ENCODE measurements around the gene WFIKKN2.
"Not testable (repeated sequence)": the region's sequence is repeated elsewhere in the genome, so short reads cannot be mapped to it uniquely, and the experiment has no call there.

WFIKKN2 gene, protein sequence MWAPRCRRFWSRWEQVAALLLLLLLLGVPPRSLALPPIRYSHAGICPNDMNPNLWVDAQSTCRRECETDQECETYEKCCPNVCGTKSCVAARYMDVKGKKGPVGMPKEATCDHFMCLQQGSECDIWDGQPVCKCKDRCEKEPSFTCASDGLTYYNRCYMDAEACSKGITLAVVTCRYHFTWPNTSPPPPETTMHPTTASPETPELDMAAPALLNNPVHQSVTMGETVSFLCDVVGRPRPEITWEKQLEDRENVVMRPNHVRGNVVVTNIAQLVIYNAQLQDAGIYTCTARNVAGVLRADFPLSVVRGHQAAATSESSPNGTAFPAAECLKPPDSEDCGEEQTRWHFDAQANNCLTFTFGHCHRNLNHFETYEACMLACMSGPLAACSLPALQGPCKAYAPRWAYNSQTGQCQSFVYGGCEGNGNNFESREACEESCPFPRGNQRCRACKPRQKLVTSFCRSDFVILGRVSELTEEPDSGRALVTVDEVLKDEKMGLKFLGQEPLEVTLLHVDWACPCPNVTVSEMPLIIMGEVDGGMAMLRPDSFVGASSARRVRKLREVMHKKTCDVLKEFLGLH

DNA sequence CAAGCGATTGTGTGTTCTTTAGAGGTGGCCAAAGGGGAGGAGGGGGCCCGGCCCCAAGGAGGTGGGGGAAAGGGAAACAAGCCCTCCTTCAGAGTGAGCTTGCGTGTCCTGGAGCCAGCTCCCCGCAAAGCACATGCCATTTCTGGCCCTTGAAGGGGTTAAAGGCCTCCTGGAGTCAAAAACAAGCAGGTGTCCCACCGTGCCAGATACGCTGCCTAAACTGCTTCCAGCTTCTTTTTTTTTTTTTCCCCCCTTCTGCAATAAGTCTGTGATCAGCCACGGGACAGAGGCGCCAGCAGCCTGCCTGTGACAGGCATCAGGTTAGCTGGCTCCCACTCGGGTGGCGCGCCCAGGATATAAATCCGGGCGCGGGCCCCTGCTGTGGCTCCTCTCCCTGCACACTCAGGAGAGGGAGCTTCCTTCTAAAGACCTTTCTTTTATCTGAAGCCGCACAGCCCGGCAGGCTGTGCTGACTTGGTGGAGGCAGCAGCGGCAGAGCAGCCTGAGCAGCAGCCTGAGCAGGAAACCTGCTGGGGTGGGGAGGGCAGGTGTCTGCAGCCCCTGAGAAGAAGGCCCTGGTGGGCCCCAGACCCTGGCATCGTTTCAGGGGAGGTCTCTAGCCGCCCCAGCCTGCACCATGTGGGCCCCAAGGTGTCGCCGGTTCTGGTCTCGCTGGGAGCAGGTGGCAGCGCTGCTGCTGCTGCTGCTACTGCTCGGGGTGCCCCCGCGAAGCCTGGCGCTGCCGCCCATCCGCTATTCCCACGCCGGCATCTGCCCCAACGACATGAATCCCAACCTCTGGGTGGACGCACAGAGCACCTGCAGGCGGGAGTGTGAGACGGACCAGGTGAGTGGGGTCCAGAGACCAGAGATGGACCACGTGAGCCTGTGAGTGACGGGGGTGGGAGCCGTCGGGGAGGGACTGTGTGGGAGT, at the start of gene WFIKKN2:
TSS of gene WFIKKN2 (plus strand) at position 286 of the 934 bp plus-strand sequence. CDS start at position 638, 352 bp downstream.
- DNase-seq, result no peak

DNA sequence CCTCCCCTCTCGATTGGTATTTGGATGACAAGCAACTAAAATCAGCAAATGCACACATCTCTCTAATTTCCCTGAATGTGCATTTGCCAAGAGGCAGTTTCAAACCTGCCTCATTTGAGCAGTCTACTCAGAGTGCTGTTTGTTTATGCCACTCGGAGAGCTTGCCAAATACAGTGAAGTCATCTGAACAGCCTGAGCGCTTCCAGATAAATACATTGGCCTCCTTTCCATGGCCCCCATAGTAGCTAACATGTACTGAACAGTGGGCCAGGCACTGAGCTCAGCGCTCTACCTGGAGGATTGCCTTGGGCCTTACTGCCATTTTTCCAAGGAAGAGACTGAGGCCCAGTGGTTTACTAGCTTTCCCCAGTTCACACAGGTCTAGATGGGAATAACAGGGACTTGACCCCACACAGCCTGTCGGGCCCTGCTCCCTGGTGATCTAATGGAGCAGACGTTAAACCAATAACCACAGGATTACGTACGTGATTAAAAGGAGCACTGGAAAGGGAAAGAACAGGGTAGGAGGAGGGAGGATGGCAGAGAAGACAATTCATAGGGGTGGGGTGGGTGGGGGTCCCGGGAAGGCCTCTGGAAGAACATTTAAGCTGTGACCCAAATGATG, 49.3 kb upstream of the WFIKKN2 start:
- peak in 27 of 56 donors; percentile 5 to 55 (median 24) for DNase-seq

DNA sequence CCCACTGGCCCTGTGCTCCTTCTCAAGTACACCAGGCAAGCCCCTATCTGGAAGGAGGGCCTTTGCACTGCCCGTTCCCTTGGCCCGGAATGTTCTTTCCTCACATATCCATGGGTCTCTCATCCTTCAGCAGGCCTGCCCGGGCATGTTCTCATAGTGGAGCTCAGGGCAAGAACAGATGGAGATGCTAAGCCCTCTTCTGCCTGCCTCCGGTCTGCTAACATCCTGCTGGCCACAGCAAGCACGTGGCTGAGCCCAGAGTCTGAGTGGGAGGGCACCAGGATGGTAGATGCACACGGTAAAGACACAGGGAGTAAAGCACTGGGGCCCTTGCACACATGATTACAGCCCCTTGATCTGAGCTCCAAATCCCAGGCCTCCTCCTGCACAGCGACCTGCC, 48.3 kb upstream of the WFIKKN2 start:
- no peak for DNase-seq

DNA sequence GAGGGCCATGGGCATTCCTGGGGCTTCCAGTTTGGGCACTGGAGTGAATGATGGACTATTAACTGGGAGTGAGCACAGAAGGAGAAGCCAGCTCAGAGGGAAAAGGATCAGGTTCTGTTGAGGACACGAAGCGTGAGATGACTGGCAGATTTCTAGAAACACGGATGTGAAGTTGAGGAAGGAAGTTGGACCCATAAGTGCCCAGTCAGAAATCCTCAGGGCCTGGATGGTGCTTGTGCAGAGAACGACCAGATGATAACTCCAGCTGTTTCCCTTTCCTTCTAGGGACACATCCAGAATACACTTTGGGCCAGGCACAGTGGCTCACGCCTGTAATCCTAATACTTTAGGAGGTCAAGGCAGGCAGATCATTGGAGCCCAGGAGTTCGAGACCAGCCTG, 44.8 kb upstream of the WFIKKN2 start:
- DNase-seq, result no peak

DNA sequence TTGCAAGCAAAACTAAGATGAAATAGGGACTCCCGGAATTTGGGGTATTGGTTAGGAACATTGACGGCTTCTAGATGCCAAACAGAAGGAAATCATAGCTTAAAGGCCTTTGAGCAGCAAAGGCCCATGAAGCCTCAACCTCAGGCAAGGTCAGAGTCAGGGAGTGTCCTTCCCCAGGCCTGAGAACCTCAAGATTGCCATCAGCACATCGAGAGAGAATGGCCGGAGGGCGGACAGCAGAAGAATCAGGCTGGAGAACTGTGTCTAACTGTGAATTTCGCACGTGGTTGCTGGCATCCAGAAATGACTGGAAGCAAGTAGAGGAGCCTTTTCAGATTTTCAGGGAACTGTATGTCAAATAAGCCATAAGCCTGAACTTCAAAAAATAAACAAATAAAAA, 43.3 kb upstream of the WFIKKN2 start:
- no peak for DNase-seq

DNA sequence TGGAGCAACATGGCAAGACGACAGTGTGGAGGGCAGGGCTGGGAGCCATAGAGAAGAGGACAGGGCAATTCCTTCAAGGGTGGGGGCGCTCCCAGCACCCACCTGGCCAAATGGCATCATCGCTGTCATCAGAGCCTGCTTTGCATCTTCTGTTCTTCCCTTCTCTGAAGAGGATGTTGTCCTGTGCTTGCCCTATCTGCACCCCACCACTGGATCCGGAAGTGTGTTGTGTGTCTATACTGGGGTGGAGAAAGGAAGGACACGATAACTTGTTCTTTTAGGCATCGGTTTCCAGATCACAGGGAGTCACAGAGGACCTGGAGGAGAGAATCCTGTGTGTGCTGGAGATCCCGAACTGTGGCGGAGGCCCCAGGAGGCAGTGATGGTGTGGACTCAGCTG, 42.4 kb upstream of the WFIKKN2 start:
- no peak for DNase-seq

DNA sequence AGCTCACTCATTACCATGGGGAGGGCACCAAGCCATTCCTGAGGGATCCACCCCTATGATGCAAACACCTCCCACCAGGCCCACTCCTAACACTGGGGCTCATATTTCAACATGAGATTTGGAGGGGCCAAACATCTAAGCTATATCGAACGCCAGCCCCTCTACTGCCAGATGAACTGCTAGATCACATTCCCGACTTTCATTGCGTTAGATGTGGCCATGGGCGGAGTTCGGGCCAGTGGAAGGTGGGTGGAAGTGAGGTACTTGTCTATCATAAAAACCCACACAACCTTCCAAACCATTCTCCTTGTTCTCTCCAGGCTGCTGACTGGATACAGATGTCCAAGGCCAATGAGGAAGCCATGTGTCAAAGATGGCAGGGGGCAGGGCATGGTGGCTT, 41.0 kb upstream of the WFIKKN2 start:
- no peak for DNase-seq

DNA sequence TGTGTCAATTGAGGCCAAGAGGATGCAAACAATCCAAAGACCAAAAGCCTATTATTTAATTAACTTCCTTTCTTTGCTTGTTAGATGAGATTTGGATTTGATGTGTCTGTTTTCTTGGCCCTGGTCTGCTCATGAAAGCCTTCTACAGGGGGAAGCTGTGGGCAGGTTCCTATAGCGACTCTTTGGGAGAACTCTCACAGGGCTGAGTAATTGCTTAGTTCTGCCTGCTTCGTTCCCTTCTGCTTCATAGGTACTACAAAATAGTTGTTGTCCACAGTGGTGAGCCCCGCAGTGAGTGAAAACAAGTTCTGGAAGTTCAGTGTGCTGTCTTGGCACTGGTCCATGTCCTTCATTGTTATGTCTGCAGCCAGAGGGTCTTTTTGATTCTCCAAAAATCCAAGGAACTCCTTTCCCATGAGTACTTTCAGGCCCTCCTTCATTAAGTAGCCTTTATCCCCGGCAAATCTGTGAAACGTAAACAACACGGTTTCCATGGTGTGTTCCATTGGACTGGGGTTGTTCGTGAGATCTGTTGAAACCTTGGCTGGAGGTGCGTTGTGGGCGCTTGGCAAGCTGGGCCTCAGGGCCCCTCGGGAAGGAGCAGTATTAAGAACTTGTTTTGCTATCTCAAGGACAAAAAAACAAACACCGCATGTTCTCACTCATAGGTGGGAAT, 38.1 kb upstream of the WFIKKN2 start:
- DNase-seq, result no peak

DNA sequence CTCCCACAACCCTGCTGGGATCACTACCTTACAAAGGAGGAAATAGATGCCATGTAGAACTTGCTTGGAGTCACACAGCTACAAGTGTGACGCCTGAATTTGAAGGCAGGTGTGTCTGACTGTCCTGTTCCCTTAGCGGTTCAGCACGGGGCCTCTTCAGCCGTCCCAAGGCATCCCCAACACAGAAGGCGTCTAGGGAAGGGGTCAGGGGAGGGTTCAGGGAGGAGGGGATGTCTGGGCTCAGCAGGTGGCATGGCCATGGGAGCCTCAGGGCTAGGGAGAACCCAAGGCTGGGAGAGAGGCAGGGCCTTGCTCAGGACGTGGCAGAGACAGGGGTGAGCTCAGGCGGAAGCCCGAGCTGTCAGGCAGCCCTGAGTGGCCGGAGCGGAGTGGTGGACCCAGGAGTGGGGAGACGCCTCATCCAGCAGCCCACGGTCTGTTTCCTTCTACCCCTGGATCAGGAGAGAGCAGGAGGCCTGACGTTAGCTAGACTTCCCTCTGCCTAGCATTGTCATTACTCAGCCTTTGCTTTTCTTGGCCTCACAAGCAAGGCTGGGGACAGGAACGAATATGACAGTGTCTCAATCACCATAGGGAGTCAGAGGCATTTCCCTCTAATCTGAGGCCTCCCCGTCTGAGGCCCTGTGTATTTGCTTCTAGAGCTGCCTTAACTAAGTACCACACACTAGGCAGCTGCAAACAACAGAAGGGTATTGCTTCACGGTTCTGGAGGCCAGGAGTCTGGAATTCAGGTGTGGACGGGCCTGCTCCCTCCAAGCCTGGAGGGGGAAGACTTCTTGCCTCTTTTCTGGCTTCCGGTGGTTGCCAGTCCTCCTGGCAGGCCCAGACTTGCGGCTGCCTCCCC, 36.7 kb upstream of the WFIKKN2 start:
- no peak for DNase-seq

DNA sequence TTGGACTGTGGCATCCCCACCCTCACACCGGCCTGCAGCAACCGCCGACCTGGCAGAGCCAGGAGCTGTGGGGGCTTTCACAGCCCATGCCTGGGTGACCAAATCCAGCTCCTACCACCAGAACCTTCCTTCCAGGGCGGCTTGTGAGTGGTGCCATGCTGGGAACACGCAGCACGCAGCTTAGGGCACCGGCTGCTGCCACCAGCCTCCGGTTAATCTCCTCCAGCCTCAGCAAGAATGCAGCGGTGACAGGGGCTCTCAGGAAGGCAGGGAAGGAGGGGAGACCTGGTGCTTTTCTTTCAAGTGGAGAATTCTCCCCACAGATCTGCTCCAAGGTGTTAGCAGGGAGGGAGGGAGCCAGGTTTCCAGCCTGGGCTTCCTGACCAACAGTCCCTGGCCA, 35.8 kb upstream of the WFIKKN2 start:
- DNase-seq, result no peak

DNA sequence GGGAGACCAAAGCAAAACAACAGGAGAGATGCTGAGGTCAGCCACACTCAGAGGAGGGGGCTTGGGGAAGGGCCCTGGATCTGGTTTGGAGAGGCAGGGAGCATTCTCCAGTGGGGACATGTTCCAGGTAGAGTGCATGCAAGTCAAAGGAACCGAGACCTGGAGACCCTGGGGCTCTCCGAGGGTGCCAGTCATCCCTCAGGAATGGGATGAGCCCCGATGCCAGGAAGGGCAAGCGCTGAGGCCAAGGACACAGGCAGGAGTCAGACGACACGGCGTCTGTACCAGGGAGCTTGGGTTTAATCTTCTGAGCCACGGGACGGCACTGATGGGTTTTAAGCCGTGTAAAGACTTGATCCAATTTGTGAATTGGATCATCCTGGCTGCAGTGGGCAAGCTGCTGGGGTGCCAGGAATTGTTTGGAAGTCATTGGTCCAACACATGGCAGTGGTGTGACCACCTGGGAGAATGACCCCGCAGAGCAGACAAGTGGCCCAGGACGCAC, 35.1 kb upstream of the WFIKKN2 start:
- DNase-seq, result no peak

DNA sequence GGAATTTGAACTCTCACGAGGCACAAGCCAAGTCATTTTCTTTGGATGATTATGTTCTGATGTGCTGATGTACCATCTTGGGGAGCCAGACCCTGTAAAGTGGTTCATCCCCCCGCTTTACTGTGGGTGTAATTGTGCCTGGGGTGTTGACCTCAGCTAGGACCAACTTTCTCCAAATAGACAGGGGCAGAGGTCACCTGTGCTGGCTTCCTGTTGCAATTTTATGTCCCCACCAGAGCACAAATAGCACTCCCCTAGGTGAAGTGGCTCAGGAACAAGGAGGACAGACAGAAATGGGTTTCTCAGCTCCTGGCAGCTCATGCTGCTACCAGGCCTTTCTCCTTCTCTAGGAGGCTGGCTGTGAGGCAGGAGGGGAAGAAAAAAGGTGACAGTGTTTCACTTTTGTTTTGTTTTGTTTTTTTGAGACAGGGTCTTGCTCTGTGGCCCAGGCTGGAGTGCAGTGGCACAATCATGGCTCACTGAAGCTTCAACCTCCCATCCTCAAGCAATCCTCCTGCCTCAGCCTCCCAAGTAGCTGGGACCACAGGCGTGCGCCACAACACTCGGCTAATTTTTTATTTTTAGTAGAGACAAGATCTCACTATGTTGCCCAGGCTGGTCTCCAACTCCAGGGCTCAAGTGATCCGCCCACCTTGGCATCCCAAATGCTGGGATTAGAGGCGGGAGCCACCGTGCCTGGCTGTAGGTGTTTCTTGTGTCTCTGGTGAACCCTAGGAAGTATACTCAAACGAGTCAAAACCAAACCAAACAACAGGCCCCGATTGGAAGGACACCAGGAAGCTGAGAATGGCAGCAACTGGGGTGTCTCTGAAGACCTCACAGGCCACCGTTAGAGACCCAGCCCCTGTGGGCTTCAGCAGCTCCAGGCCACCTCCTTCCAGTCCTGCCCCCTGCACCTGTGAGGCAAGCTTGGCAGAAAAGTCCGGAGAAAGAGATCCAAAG, 32.5 kb upstream of the WFIKKN2 start:
- DNase-seq, result no peak

DNA sequence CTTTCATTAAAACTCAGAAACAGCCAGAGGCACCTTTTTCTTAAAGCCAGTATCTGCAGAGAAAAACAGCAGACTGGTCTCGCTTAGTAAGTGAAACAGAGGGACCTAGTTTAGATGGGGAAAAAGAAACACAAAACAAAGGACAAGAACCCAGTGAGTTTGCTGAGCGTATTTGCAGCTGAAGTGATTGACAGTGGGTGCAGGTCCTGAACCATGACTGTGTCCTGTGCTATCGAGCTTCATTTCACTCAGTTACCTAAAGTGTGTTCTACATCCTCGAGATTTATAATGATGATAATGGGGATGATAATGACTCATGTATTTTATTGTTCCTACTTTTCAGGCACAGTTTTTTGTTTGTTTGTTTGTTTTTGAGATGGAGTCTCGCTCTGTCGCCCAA, 31.7 kb upstream of the WFIKKN2 start:
- DNase-seq, result no peak

DNA sequence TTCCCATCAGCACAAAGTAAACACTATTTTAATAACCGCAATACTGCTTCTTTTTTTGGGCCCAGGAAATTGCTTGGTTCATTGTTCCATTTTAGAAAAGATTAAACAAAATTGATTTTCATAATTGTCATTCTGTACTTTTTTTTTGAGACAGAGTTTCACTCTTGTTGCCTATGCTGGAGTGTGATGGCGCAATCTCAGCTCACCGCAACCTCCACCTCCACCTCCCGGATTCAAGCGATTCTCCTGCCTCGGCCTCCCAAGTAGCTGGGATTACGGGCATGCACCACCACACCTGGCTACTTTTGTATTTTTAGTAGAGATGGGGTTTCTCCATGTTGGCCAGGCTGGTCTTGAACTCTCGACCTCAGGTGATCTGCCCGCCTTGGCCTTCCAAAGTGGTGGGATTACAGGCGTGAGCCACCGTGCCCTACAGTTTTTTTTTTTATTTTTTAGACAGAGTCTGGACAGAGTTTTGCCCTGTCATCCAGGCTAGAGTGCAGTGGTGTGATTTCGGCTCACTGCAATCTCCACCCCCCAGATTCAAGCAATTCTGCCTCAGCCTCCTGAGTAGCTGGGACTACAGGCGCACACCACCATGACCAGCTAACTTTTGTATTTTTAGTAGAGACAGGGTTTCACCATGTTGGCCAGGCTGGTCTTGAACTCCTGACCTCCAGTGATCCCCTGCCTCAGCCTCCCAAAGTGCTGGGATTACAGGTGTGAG, 30.5 kb upstream of the WFIKKN2 start:
- DNase-seq, result not testable (repeated sequence)

DNA sequence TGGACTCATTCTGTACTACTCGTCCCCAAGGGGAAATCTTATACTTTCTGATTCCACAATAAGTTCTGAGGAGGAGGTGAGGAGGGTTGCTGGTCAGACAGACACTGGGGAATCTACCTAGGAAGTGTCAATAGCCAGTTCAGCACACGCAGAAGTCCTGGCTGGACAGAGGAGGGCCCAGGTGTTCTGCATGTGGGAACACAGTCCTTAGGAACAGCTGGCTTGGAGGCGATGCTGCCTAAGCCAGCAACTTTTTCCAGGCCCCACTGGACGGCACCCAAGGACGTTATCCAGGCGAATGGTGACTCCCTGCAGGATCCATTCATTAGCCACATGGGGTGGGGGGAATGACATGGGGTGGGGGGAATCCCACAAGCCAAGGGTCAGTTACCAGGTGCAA, 29.9 kb upstream of the WFIKKN2 start:
- DNase-seq, result no peak

DNA sequence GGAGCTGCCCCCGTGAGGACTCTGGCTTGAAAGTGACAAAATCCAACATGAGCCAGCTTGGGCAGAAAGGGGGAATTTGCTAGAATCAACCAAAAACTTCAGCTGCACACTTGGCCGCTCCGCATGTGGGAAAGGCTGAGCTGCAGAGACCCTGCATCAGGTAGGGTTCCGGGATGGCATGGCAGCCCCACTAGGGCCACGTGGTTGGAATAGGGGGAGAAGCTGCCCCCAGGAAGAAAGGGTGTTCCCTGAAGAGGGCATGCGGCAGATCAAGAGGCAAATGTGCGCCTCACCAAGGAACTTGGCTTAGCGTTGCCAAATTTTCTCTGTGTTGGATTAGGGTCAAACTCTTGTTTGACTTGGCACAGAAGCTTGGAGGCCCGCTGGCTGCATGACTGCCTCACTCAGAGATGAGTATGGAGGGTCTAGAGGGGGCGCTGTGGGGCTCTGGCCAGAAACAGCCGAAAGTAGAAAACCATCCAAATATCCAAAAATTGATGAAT, 29.2 kb upstream of the WFIKKN2 start:
- no peak for DNase-seq

DNA sequence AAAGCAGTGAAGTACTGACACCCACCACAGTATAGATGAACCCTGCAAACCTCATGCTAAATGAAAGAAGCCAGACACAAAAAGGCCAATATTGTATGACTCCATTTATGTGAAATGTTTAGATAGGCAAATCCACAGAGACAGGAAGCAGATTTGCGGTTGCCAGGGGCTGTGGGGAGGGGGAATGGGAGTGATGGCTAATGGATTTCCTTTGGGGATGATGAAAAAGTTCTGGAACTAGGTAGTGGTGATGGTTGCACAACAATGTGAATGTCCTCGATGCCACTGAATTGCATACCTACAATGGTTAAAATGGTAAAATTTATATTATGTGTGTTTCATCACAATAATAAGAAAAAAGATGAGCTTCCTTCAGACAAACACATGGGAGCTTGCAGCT, 28.4 kb upstream of the WFIKKN2 start:
- no peak for DNase-seq

DNA sequence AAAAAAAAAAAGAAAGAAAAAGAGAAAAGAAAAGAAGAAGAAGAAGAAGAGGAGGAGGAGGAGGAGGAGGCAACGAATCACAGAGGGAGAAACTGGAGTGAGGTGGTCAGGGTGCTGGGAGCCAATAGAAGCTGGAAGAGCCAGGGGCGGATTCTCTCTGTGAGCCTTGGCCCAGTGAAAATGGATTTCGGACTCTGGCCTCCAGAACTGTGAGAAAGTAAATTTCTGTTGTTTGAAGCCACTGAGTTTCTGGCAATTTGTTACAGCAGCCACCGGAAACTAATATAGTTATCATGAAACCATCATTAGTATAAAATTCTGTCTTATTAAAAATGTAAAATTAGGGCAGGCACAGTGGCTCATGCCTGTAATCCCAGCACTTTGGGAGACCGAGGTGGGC, 27.7 kb upstream of the WFIKKN2 start:
- DNase-seq, result no peak
